ENCODE data around the gene PRPF6. TPM values are rescaled to one million over a fixed set of nuclear protein-coding genes. Genes with fewer than 3 reads are reported as not detected.
A peak's percentile ranks its signal among the peaks of the same experiment; 100 is the strongest.

PRPF6 gene
- total and polyA plus RNA-seq, 8 donors, result 49.8 to 85.4 (median 80.3) TPM

- intact Hi-C loops (cut with DNase I), result no loop called here
- Histone ChIP-seq H3K9me3 (no peaks in the 10 kb centered on the region), H3K27me3 (peaks cover 42 to 88% of the 10 kb centered on the region in 2 donors), H3K4me1 (peaks cover 4 to 16% of the 10 kb centered on the region in 2 donors), H3K36me3 (peaks cover 0 to 8% of the 10 kb centered on the region in 2 donors), H3K4me3 (peak overlapping the region; percentile 22 to 48), H3K27ac (peak overlapping the region; percentile 56 to 58)
- ATAC-seq (no peak), DNase-seq (no peak)
- no peak for TF ChIP-seq CTCF (IDR thresholded peaks at IDR 0.05)
Measured at GRCh38 chr20:64047046-64047389, 66.1 kb downstream of the PRPF6 start.

- no peak for ATAC-seq
- intact Hi-C loops (cut with DNase I), result no loop called here
- Histone ChIP-seq H3K9me3 (no peaks in the 10 kb centered on the region), H3K4me1 (peaks cover 0 to 11% of the 10 kb centered on the region in 2 donors), H3K36me3 (peaks cover 0 to 8% of the 10 kb centered on the region in 2 donors), H3K4me3 (peak overlapping the region; percentile 22 to 48), H3K27me3 (peaks cover 36 to 90% of the 10 kb centered on the region in 2 donors), H3K27ac (peak overlapping the region; percentile 56 to 58)
- TF ChIP-seq CTCF (IDR thresholded peaks at IDR 0.05), result no peak
- DNase-seq, result no peak
Measured at GRCh38 chr20:64047968-64048401, 67.1 kb downstream of the PRPF6 start.

- no peaks in the 10 kb centered on the region for H3K9me3 ChIP-seq
- no peak for ATAC-seq
- peaks cover 36 to 90% of the 10 kb centered on the region in 2 donors for H3K27me3 ChIP-seq
- intact Hi-C loops (cut with DNase I), result no loop called here
- H3K4me3 ChIP-seq, result peak overlapping the region; percentile 22 to 48
- peaks cover 0 to 11% of the 10 kb centered on the region in 2 donors for H3K4me1 ChIP-seq
- peaks cover 0 to 8% of the 10 kb centered on the region in 2 donors for H3K36me3 ChIP-seq
- peak overlapping the region; percentile 56 to 58 for H3K27ac ChIP-seq
- TF ChIP-seq CTCF (IDR thresholded peaks at IDR 0.05), result no peak
- DNase-seq, result no peak
Measured at GRCh38 chr20:64048402-64049044, 67.6 kb downstream of the PRPF6 start.

GRCh38 chr20:64049060-64049877 is 68.3 kb downstream of the PRPF6 start, which contains the start of gene SOX18:
SOX18 (minus strand) TSS chr20:64049639; CDS start chr20:64049516, 123 bp downstream.
- Histone ChIP-seq H3K36me3 (peaks cover 0 to 8% of the 10 kb centered on the region in 2 donors), H3K4me1 (peaks cover 0 to 14% of the 10 kb centered on the region in 2 donors), H3K27me3 (peaks cover 36 to 98% of the 10 kb centered on the region in 2 donors), H3K4me3 (peak within 1 kb of the TSS; percentile 22 to 48), H3K27ac (peak within 1 kb of the TSS; percentile 71 to 73), H3K9me3 (no peaks in the 10 kb centered on the region)
- ATAC-seq (peak; percentile 9), DNase-seq (peak in 1 of 4 donors; percentile 74)
- no peak for TF ChIP-seq CTCF (IDR thresholded peaks at IDR 0.05)
- intact Hi-C loops (cut with DNase I), result no loop called here

GRCh38 chr20:64049878-64050260 is 68.9 kb downstream of the PRPF6 start:
- no peak for DNase-seq
- Histone ChIP-seq H3K4me3 (peak overlapping the region; percentile 2 to 31), H3K36me3 (peaks cover 0 to 8% of the 10 kb centered on the region in 2 donors), H3K27me3 (peaks cover 36 to 100% of the 10 kb centered on the region in 2 donors), H3K4me1 (peaks cover 0 to 20% of the 10 kb centered on the region in 2 donors), H3K27ac (peak overlapping the region; percentile 71 to 73), H3K9me3 (no peaks in the 10 kb centered on the region)
- no peak for ATAC-seq
- TF ChIP-seq CTCF (IDR thresholded peaks at IDR 0.05), result no peak
- intact Hi-C loops (cut with DNase I), result no loop called here
